Right lobe of liver (tissue), 4 donors: ENCODE data around the gene C20orf96.

Source experiments
- CTCF ChIP-seq, 4 donors: fragments of 200-600 bp in 3 of 4; fragments of 450-650 bp in 1 of 4; IDR thresholded peaks; one replicate each; pipeline versions ENCODE4 v1.5.1 to v1.8.0; 2016 to 2022; ENCODE audit warnings: antibody characterized with exemption in 4 of 4, mild to moderate bottlenecking in 2 of 4
- POLR2A ChIP-seq: fragments of 450-650 bp; IDR thresholded peaks from one replicate; pipeline ENCODE4 v1.6.1; 2017; ENCODE audit warnings: antibody characterized with exemption, mild to moderate bottlenecking
- donor health status: DM: no; HTN: no; CAD: no.
- donor health status: DM: no; HTN: no; CAD: no.
- donor health status: DM: no; HTN: yes; CAD: no.

GRCh38 chr20:327186-328026, 36.9 kb upstream of the C20orf96 start:
- TF ChIP-seq CTCF (IDR thresholded peaks at IDR 0.05) (no peak), POLR2A (no peak)
